NCI-H2196 treated with DMSO at 0.1 percent for 48 hours (cell line): ENCODE measurements around the gene SLC7A14.

Experiments
- DNase-seq: peaks from one replicate; lab custom pipeline; 2025; ENCODE audit not compliant: unreplicated experiment; lab: John Stamatoyannopoulos, UW

The SLC7A14 gene

GRCh38 chr3:170431054-170431453 lies 154.8 kb downstream of the SLC7A14 start:
- DNase-seq, result no peak

DNA sequence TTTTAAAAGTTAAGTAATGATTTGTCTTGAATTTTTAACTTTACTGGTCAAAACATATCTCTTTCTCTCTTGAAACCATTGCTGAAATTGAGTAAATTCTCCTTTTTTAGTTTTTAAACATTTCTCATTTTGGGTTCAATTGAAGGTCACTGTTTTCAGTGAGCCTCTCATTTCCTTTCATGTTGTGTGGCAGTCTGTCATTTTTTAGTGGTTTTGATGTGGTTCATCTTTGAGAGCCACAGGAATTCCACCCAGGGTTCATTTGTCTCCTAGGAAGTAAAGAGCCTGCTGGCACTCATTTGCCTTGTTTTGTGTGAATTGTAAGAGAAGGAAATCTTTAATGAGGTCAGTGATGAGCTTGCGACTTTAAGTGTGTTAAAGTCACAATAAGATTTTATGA lies 156.8 kb downstream of the SLC7A14 start:
- DNase-seq, result no peak

- no peak for DNase-seq
These were observed 157.8 kb downstream of the SLC7A14 start for GRCh38 chr3:170428095-170428494.

- no peak for DNase-seq
These were observed 159.6 kb downstream of the SLC7A14 start for GRCh38 chr3:170426240-170426797.

GRCh38 chr3:170425491-170426239 lies 160.2 kb downstream of the SLC7A14 start:
- DNase-seq, result no peak

GRCh38 chr3:170424879-170425278 lies 161.0 kb downstream of the SLC7A14 start:
- no peak for DNase-seq

DNA sequence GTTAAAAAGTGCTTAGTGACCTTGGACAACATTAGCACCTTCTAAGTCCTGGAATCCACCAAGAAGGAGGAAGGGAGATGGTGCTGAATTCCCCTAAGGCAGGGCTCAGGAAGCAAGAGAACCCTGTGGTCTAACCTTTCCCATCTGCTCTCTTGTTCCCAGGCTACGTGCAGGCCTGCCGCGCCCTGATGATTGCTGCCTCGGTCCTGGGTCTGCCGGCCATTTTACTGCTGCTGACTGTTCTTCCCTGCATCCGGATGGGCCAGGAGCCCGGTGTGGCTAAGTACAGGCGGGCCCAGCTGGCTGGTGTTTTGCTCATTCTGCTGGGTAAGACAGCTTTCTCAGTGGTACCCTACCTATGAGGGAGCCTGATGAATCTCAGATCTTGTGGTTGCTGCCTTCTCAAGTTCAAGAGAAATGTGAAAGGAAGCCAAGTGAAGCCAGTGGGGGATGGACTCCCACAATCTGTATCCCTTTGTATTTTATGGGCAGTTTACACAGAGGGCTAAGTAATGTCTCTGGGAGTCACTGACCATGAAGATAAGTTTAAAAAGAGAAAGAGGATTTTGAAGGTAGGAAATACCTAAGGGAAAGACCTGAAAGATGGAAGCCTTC lies 162.8 kb downstream of the SLC7A14 start:
- DNase-seq, result no peak

DNA sequence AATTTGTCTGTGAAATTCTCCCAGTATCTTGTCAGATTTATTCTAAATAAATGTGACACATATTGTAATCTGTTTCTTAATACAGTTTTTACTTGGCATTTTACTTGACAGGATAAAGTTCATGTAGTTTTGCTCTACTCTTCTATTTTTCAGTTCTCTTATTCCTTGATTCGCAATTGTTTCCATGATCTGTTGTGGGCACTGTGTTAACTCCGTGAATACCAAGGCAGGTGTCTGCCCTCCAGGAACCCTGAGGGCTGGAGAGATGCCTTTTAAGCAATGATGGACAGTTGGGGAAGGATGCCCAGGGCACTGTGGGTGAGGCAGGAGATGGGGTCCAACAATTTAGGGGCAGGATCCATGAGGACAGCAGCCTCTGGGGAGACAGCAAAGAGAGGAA lies 164.1 kb downstream of the SLC7A14 start:
- no peak for DNase-seq

- DNase-seq, result no peak
These were observed 164.7 kb downstream of the SLC7A14 start for GRCh38 chr3:170421111-170421641.

DNA sequence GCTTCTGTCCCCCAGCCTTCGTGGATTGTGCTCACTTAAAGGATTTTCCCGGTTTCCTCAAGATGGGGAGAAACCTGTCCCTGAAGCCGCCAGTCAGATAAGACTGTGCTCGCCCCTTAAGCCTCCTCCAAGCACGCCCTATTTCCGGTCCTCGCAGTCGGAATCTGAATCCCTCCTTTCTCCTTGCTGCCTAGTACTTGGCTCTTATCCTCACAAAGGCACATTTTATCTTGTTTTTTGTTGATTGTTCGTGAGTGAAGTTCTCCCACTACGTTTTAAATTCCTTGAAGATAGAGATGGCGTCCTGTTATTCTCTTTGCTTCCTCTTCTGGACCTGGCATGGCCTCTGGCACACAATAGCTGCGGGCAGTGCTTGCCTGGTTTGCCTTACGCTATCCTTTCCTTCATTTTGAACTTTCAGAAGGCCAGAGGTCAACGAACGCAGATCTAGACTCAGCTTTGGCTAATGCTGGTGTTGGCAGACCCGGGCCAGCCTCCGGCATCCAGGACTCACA lies 165.5 kb downstream of the SLC7A14 start:
- no peak for DNase-seq

GRCh38 chr3:170419557-170420087 lies 166.3 kb downstream of the SLC7A14 start:
- DNase-seq, result no peak

GRCh38 chr3:170418422-170419398 lies 167.2 kb downstream of the SLC7A14 start, which contains the start of gene CLDN11:
TSS of gene CLDN11 (plus strand) at chr3:170418868. CDS start at chr3:170419067, 199 bp downstream.
- no peak for DNase-seq

DNA sequence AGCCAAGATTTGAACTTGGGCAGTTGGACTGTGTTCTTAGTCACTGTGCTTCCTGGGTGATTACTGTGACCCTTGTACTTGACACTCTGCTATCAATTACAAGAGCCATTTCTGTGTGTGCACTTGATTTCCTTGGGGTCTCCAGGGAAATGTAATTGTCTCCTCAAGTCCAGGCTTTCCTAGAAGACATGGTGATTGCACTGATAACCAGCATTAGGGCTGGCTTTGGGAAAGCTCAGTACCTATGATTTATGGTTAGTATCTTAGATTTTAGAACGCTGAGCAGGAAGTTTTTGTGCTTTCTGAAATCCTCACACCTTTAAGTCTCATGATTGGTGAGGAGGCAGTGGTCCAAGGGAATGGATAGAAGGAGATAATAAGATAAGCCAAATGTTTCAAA lies 168.8 kb downstream of the SLC7A14 start:
- no peak for DNase-seq

GRCh38 chr3:170414202-170414663 lies 171.6 kb downstream of the SLC7A14 start:
- peak; percentile 58 for DNase-seq

GRCh38 chr3:170413291-170413690 lies 172.6 kb downstream of the SLC7A14 start:
- no peak for DNase-seq

DNA sequence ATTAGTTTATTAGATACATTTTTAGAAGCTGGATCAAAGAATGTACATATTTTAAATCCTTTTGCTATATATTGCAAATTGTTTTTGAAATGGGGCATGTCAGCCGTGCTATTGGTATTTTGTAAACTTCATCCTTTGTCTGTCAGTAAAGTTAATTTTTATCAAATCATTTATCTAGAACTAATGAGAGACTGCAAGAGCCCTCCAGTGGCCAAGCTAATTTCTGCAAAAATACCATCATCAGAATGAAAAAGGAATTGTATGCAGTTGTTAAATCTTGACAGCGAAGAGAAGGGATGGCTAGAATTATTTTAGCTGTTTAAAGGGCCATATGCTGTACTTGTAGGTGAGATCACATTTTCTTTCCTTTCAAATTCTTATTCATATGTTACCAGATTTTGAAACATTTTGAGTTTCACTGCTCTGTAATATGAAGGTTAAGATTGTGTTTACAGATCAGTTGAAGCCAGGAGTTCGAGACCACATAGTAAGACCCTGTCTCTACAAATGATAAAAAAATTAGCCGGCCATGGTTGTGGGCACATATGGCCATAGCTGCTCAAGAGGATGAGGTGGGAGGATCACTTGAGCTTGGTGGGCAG lies 175.3 kb downstream of the SLC7A14 start:
- peak; percentile 27 for DNase-seq
